Activated naive CD4-positive, alpha-beta T cell (primary cell): Measurements from ENCODE around the gene GID4.

Experiments used
- DNase-seq, 4 experiments: peaks; one replicate each; lab custom pipeline; 2025; lab: John Stamatoyannopoulos, UW

The GID4 gene

GRCh38 chr17:18102640-18103039, 63.4 kb downstream of the GID4 start:
- DNase-seq: no peak

DNA sequence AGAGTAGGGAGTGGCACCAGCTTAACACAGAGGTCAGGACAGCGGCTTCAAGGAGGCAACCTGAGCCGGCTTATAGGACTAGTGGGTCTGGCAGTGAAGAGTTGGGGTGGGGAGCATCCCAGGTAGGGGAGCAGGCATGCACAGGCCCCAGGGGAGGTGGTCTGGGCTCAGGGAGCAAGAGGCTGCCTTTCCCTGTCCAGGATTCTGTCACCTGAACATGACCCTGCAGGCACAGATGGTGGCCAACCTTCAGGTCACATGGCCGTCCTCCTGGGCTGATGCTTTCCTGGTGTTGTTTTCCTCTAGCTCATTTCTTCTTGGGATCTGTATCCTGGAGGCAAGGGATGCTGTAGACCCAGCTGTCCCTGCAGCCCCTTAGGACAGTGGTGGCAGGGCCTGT, 65.8 kb downstream of the GID4 start:
- no peak for DNase-seq

DNA sequence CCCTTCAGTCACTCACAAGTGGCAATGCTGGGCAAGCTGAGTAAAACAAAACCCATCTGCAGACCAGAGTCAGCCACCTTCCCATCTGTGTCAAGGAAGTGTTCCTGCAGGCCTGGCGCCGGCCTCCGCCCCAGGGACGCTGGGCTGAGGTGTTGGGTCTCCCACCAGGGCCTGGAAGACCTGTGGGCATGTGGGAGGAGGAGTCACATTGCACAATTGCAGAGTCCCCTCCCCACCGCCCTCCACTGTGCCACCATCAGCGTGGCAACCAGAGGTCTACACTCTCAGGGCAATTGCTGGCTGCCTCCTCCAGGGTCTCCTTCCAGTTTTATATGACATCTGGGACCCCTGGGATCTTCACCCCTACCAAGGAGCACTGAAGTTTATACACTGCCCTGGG, 66.4 kb downstream of the GID4 start:
- no peak for DNase-seq

DNA sequence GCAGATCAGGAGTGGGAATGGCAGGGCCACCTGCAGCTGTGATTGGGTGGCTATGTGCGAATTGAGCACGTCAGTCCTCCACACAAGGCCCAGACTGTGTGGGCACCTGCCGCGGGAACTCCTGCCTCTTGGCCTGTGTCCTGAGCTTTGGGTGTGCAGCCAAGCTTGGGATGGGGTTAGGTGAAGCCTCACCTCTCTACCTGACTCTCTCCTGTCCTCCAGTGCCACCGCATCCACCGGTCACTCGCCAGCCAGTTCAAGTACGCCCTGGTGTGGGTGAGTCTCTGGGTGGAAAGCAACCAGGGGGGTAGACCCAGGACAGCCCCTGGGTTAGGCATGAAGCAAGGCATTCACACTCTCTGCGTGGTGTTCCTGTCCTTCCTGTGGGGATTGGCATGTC, 67.0 kb downstream of the GID4 start:
- DNase-seq: no peak

GRCh38 chr17:18107061-18107790, 68.0 kb downstream of the GID4 start:
- no peak for DNase-seq

DNA sequence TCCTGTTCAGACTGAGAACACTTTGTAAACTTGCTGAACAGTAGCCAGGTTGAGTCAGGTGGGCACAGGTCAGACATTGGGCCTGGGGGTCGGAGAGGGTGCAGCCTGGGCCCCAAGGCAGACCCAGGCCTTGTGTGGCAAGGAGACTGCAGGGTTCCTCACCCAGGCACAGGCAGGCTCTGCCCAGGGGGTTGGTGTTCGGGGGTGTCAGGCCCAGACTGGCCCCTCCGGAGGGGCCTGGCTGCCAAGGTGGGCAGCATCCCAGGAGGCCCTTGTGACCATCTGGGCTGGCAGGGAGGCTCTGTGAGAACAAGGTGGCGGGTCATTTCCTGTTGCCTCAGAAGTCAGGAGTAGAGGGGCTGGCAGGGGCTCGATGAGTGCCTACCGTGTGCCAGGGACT, 68.8 kb downstream of the GID4 start:
- no peak for DNase-seq

- no peak for DNase-seq
Observed at GRCh38 chr17:18108401-18109312, 69.4 kb downstream of the GID4 start, which contains the start of gene MYO15A. TSS of gene MYO15A (plus strand) at chr17:18108756. CDS start at chr17:18118801, 10,045 bp downstream.

DNA sequence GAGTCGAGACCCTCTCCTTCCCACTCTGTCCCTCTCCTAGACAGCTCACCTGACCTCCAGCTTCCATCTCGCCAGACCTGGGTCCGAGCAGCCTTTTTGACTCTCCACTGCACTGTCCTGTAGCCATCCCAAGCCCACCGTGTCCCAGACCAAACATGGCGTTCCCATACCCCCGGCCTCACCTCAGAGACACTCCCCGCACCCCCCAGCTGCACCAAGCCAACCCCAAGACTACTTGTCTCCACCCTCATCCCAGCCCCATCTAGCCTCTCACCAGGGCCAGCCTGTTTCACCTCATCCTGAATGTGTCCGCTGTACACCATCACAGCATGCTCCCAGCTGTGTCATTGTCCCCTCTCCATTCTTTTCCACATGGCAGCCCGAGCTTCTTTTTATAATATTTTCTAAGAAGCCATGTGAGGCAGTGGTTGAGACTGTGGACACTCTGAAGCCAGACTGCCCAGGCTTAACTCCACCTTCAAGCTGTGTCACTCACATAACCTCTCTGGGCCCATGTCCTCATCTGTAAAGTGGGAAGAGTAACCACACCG, 70.8 kb downstream of the GID4 start:
- no peak for DNase-seq

DNA sequence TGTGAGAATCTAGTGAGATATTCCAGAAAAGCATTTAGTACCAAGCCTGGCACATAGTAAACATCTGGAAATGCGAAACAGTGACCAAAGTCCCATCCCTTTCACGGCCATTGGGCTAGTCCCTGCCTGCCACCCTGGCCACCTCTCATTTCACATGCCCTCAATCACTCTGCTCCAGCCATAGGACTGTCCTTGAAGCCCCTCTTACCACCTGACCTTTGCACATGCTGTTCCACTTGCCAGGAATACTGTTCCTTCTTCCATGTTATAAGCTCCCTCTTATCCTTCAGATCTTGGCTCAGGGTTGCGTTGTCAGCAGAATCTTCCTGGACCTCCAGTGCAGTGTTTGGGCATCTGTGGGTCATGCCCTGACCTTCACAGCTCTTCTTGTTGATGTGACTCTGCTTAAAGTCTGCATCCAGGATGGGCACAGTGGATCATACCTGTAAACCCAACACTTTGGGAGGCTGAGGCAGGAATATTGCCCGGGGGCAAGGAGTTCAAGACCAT, 71.5 kb downstream of the GID4 start:
- DNase-seq: no peak

- DNase-seq: no peak
Observed at GRCh38 chr17:18111330-18111971, 72.2 kb downstream of the GID4 start.

DNA sequence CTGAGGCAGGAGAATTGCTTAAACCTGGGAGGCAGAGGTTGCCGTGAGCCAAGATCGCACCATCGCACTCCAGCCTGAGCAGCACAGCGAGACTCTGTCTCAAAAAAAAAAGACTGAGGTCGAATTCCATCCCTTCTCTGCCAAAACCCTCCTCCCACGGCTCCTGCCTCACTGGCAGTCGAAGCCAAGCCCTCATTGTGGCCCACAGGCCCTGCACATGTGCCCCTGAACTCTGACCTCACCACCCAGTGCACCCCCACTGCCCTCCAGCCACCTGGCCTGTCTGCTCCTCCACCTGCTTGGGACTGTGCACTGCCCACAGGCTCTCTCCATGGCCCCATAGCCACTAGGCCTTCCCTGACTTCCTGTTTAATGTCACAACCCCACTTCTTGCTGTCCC, 76.3 kb downstream of the GID4 start:
- no peak for DNase-seq

- DNase-seq: no peak
Observed at GRCh38 chr17:18116078-18116477, 76.9 kb downstream of the GID4 start.

- no peak for DNase-seq
Observed at GRCh38 chr17:18117533-18117932, 78.3 kb downstream of the GID4 start.
